ENCODE data around the gene CD58.

The CD58 gene

DNA sequence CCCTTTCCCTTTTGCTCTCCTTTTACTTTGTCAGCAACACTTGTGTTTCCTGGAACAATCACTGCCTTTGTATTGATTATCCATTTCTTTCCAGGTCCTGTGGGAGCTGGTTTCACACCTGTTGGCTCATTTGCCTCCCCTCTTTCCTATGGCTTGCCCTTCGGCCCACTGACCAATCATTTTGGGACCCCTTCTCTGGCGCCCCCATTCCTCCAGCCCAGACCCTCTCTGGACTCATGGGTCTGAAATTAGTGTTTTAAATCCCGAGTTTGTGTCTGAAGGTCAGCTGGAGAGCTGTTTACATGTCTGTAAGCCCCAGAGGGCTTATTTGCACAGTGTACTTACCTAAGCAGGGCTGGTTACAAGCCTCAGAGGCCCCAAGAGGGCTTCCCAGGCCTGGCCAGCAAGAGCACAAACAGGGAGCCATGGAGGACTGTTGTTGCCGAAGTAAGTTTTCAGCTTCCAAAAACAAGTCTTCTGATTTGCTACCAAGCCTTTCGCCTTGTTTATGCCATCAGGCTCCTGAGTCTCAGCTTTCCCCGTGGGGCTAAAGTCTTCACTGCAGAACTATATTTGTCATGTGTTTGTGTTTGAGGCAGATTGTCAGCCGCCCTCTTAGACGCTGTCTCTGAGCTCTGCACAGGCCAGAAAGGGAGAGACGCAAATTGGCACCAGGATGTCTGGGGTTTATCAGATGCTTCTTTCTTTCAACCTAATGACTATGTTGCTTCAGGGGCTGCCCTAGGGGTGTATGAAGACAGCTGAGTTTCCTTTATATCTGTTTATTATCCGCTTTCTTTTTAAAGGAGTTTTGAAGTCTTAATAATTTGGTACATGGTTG, 104.8 kb downstream of the CD58 start:
- FAIRE-seq: no peak

DNA sequence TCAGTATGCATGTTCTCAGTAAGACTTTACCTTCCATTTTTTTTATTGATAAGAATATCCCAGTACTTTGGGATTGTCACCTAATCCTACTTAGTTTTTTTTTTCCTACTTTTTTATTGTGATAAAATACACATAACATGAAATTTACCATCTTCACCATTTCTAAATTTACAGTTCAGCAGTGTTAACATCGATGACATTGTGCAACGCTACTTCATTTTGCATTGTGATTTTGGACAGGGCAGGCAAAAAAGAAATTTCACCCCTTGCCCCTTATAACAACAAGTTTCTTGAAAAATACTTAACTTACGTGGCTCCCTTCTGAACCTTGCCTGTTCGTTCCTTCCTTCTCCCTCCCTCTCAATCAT, 105.4 kb downstream of the CD58 start:
- FAIRE-seq: no peak
